Activated CD8-positive, alpha-beta memory T cell treated with anti-CD3 and anti-CD28 coated beads for 48 hours (primary cell): ENCODE data around the gene KLF16.

ENCODE experiments used
- DNase-seq, 3 experiments: peaks; one replicate each; pipeline ENCODE4 v3.0.0-alpha.2; 2020; ENCODE audit warnings: low read depth in 2 of 3, low spot score in 2 of 3

The KLF16 gene

DNA sequence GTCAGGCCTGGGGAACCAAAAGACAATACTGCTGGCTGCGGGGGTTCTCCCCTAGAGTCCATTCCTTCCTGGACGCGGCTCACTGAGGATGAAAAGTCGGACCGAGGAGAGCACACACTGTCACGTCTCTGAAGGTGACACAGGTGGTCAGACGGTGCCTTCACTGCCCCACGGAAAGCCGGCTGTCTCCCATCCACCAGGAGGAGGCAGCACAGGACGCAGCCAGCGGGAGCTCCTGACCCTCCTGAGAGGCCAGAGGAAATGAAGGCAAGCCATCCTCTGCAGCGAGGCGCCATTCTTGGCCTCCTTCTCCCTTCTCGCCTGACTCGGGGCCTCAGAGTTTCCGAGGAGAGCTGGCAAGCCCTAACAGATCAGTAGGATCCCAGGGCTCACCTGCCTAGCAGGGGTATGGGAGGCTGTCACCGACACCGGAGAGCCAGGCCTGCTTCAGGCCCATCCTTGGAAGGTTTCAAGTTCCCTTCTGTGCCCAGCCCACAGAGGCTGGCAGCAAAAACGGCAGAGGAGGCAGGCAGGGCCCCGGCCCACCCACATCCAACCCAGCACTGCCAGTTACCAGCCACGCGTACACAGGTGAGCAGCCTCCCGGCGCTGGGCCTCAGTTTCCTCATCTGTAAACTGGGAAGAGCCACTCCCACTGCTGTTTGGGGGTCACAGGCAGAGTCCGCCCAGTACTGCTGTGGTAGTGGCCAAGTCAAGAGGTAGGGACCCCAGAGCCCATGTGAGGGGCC, 19.6 kb downstream of the KLF16 start:
- no peak for DNase-seq

DNA sequence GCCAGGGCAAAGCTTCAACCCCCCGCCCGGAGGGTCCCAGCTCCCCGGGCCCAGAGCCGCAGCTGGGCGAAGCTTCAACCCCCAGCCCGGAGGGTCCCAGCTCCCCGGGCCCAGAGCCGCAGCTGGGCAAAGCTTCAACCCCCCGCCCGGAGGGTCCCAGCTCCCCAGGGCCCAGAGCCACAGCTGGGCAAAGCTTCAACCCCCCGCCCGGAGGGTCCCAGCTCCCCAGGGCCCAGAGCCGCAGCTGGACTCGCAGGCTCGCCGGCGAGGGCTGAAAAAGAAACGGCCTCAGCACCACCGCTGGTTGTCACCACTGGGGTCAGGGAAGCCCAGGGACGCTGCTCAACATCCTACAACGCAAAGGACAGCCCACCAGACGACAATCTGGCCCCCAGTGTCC, 20.3 kb downstream of the KLF16 start:
- DNase-seq = no peak

DNA sequence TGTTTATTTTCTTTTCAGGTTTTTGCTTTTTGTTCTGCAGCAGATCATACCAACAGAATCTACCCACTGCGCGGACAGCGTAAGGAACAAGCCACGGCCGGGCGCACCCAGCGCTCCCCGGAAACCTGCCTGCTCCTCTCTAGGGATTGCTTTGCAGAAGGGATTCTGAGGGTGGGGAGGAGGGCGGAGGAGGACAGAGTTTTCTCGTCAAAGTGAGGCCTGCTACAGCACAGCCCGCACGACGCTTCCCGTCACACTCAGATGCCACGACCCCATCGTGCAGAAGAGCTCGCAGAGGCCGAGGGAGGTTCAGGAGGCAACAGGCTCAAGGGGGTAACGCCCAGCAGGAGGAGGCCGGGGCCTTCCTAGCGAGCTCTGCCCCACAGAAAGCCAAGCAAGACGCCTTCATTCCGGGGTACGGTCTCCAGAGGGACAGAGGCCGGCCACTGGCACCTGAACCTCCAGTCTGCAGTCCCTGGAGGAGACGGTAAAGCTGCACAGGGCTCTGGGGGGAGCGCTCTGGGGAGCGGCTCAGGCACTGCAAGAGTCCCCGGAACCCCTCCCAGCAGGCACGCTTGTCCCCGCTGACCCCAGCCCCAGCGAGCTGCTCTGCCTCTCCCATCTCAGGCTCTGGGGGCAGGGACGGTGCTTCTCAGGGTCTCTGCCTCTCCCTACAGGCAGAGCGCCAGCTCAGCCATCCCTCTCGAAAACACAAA, 22.0 kb downstream of the KLF16 start:
- no peak for DNase-seq

DNA sequence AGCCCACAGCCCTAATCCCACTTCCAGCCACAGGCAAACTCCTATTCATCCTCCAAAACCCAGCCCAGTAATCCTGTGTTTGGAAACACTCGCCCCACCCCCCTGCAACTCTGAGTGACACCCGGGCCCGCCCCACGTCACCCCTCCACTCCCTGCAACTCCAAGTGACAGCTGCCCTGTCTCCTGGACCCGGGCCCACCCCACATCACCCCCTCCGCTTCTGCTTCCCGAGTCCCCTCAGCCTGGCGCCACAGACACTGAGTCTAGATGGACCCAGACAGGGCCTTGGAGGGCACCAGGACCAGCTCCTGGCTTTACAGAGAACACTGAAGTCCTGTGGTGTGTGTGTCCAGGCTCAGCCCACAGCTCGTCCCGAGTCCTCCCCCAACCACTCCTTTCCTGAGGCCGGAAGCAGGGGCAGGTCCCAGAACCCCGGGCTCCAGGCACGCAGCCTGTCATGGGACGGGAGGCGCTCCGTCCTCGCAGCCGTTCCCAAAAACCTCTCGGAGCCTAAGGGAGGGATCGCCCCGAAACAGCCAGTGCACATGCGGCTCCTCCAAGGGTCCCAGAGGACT, 22.8 kb downstream of the KLF16 start:
- DNase-seq = no peak

DNA sequence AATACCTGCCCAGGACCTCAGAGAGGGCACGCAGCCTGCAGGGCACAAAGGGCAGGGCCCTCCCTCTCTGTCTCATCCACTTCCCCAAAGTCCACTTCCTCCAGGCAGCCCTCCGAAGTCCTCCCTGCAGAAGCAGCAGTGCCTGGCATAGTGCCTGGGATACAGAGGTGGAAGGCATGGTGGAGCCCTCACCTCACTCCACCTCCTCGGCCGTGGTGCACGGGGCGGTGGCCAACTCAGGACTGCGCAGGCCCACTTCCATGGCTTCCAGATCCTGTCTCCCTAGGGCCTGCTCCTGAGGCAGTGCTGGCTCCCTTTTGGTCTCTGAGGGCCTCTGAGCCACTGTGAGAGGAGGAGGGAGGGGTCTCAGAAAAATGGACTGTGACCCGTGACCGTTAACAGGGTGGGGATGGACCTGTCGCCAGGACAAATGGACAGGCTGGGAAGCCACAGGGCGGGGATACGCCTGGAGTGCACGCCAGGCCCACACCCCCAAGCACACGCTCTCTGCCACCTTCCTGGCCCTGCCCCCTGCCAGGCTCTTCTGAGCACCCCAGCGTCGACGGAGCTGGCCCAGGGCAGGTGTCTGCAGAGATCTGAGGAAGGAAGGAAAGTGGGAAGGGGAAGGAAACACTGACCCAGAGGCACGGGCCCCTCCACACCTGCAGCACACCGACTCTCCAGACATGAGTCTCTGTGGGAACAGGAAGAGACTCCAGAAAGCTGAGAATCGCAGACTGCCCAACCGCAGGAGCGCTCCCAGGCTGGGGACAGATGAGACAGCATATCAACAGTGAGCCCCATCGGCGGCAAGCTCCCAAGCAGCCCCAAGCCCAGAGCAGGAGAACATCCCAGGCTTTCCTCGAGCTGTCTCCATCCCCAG, 23.5 kb downstream of the KLF16 start:
- no peak for DNase-seq

DNA sequence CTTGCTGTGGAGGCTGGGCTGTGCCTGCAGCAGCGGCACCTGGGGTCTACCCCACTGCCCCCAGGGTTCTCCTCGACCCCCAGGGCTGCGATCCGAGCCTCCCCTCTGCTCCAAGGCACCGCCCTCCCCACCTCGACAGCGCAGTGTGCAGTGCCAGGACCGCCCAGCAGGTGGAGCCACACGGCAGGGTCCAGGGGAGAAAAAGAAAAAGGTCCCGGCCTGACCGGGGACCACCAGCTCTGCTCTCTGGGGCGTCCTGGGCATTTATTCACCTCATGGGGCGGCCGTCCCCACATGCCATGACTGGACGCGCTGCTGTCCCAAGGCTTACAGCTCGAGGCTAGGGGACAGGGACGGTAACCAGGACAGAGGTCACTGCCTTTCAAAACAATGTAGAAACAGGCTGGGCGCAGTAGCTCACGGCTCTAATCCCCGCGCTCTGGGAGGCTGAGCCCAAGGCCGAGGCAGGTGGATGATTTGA, 25.7 kb downstream of the KLF16 start:
- peak in 2 of 3 experiments; percentile 57 to 69 for DNase-seq

DNA sequence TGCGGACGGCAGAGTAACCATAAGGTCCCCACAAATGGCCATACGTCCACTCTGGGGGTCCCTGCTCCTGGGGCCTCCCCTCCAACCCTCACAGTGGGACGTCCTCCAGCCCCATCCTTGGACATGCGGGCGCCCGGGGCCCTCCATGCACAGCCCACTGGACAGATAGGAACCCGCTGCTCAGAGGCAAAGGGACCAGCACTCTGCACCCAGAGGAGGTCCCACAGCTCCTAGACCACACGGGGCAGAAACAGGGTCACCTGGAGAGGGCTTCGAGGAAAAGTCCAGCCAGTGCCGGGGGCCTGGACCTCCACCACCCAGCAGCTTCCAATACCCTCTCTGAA, 26.2 kb downstream of the KLF16 start:
- no peak for DNase-seq

DNA sequence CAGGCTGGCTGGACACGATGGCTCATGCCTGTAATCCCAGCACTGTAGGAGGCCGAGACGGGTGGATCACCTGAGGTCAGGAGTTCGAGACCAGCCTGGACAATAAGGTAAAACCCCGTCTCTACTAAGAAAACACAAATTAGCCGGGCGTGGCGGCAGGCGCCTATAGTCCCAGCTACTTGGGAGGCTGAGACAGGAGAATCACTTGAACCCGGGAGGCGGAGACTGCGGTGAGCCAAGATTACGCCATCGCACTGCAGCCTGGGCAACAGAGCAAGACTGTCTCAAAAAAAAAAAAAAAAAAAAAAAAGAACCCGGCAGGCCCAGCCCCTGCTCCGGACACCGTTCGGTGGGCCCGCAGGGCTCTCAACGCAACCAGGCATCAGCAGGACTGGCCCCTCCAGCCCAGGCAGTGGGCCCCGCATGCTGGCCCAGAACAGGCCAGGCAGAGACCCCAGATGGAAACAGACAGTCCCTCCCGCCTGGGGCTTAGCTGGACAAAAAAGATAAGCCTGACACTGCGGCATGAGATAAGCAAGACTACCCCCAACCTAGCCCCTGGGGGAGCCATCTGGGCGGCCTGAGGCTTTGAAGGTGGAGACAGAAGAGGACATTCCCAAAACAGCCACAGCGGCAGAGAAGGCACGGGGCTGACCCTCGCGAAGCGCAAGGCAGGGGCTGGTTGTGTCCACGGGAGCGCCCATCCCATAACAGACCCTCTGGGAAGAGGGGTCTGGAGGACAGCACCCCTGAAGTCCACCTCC, 26.7 kb downstream of the KLF16 start:
- no peak for DNase-seq

DNA sequence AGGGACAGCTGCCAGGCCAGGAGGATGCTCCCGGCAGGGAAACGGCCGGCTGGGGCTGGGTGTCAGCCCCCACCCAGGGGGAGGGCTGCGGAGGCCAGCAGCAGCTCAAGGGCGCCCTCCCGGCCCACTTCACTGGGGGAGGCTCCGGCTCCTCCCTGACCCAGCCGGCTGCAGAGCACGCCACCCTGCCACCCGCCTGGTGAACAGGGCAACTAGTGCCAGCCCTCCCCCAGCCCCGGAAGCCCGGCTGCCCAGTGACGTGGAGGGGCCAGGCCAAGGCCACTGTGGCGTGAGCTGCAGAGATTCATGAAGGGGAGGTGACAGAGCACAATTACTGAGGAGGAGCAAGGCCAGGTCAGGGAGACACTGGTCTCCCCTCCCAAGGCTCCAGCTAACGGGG, 29.8 kb downstream of the KLF16 start:
- no peak for DNase-seq

DNA sequence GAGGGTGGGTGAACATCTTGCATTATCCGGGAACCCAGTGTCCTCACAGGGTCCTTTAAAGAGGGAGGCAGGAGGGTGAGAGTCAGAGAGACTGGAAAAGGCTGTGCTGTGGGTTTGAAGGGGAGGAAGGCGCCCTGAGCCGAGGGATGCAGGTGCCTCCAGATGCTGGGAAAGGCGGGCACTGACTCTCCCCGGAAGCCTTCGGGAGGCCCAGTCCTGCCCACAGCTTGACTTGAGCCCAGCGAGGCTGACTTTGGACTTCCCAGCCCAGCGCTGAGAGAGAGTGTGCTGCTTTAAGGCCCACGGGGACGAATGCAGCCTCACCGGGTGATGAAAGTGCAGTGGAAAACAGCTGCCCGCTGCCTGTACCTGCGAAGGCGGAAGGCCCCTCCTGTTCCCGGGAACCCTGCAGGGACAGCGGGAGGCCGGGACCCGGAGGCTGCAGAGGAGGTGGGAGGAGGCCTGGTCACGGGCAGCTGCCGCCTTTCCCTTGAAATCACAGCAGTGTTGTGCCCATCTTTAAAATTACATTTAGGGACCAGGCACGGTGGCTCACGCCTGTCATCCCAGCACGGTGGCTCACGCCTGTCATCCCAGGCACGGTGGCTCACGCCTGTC, 31.2 kb downstream of the KLF16 start:
- no peak for DNase-seq

DNA sequence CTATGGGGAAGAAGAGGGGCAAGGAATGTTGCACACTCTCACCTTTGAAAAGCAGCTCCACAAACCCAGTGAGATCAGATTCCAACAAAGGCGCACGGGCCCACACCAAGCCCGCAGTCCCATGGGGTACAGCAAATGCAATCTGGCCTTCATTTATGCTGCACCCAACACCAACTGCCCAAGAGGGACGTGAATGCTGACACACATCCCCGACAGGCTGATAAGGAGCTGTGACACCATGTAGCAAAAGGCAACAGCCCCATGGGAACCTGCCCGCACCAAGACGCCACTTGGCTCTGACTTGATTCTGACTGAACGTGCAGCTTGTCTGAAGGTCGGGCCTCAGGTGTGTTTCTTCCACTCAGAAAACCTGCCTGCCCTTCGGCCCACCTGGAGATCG, 32.4 kb downstream of the KLF16 start:
- DNase-seq = no peak

DNA sequence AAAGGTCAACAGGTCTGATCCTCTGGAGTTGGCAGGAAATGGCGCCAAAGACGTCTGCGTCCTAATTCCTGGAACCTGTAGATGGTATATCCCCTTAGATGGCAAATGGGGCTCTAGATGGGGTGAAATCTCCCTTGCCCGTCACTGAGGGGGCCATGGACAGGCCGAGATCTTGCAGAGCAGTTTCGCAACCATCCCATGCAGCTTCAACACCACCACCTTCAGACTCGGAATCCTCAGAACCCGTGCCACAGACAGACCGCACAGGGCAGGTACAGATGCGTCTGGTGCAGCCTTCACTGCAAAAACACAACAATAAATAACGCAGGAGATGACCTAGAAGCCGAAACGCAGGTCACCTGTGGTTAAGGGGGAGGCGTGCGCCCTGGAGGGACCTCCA, 32.8 kb downstream of the KLF16 start:
- DNase-seq = no peak

DNA sequence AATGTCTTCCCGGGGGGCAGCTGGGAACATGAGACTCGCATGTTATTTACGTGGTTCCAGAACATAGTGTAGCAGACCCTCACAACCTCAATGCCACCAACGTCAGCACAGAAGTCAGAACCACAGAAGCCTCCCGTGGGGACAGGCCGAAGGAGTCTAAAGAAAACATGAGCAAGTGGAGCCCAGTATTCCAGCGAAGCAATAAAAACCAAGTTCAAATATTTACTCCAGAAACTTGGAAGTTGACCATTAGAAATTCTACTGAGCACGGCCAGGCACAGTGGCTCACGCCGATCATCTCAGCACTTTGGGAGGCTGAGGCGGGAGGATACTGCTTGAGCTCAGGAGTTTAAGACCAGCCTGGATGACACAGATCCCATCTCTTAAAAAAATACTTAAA, 33.4 kb downstream of the KLF16 start:
- no peak for DNase-seq

DNA sequence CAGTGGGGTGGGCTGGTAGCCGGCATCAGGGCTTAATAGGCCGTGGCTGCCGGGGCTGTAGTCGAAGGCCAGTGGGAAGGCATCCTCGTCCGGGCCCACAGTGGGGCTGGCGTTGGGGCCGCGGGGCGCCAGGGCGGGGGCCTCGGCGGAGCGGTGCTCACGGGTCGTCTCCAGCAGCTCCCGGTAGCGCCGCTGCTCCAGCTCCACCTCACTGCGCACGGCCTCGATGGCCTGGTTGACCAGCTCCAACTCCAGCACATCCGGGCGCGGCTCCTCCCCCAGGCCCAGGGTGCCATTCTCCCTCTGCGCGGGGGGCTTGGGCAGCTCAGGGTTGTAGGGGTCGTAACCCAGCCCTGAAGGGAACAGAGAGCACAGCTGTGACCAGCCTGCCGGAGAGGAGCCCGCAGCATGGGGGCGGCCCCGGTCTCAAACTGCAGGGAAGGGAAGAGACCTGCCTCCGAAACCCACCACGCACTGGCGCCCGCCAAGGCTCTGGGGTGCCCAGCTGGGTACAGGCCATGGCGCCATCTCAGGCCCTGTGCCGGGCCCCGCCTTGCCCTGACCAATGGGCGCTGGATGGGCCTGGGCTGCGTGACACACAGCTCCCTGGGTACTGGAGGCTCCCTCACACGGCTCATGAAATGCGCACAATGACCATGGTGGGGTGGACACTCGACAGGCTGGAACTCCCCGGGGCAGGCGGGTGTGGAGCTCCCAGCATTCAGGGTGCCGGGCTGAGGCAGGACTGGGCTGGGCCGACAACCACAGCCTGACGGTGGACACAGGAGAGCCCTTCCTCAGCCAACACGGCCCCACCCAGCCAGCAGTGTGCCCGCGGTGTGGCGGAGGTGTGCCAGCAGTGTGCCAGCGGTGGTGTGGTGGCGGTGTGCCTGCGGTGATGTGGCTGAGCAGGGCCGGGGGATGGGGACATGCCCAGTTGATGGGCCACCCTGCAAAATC, 34.8 kb downstream of the KLF16 start:
- no peak for DNase-seq

DNA sequence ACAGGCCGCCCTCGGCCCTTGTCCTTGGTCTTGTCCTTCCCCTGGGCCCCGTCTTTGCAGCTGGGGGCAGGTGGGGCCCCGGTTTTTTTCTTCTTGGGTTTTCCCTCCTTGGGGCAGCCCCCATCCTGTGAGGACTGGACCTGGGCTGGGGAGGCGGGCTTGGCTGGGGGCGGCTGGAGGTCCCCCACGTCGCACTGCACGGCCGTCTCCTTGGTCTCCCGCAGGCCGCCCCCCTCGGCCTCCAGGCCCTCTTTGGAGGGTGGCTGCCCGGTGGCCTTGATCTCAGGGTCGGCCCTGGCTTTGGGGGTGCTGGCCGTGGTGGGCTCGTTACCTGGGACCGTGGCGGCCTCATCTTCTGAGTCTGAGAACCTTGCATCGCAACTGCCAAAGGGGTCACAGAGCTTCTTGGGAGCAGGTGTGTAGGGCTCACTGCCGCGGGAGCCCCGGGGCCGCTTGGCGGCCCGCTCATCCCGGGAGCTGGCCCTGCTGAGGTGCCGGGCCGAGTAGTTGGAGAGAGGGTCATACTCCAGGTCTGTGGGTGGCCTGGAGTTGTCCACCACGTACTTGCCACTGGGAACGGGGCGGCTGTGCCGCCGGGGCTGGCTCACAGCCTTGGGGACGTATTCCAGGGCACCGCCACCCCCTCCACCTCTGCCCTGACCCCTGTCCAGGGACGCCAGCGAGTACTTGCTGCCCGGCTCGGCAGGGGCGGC, 35.7 kb downstream of the KLF16 start:
- DNase-seq = no peak

DNA sequence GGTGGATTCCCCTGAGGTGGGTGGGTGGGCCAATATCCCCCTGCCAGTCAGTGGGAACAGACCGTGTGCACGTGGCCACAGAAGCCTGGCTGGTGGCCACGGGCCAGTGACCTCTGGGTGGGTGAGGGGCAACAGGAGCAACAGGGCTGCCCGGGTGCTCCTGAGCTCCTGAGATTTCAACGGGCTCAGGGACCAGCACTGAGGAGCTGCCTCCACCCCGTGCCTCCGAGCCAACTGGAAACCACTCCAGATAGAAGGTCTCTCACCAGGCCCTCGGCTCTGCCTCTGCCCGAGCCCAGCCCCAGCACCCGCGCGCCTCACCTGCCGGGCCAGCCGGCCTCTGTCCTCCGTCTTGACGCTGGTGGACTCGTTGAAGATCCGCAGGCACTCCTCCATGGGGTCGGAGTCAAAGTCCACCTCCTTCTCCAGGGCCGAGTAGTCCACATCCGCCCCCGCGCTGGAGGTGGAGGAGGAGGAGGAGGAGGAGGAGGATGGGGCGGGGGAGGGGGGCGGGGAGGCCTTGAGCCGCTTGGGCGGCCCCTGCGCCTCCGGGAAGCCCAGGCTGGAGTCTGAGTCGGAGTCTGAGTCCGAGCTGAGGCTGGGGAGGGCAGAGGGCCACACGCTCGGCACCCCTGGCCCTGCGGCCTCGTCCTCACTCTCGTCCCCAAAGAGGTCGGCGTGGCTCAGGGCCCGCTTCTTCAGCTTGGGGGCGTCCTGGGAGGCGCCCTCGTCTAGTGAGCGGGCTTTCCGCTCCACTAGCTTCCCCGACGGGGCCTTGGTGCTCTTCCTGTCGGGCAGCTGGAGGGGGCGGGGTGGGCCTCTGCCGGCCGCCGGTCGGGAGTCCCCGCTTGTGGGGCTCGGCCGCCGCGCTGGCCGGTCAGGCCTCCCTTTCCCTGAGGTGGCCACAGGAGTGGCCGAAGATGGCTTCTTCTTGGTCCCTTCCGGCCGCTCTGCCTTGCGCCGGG, 36.5 kb downstream of the KLF16 start:
- no peak for DNase-seq

DNA sequence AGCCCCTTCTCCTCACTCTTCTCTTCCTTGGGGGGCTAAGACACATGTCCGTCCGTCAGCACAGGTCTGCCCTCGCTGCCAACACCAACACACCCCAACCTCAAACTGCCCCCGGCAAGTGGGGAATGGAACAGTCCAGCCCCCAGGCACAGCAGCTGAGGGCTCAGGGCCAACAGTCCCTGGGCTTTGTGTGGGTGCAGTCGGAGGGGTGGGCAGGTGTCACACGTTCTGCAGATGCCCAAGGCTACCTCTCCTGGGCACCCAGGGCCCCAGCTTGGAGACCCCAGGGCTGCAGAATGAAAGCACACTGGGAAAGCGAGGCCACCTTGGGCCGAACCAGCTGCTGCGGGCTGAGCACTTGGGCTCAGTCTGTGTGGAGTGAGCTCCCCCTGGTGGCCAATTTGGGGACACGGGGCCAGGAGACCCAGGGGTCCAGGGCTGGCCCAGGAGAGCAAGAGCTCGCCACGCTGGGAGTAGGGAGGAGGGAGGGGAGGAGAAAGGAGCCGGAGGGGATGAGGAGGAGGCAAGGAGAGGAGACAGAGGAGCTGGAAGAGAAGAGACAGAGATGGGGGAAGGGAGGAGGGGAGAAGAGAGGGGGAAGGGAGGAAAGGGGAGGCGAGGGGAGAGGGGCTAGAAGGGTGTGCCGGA, 37.3 kb downstream of the KLF16 start:
- DNase-seq = peak; percentile 33 to 68 (median 49)
